ENCODE results near the gene SCFD1. TPM values are rescaled to one million over a fixed set of nuclear protein-coding genes. Genes with fewer than 3 reads are reported as not detected.

Gene SCFD1
- total RNA-seq, 1 experiment from 2014 or later, result 38.1 TPM

GRCh38 chr14:30759172-30760125 lies 137.3 kb downstream of the SCFD1 start:
- Histone ChIP-seq H3F3A (ENCODE audit: insufficient read depth, low read depth) (no peaks in the 10 kb centered on the region), H3K79me2 (ENCODE audit: low read depth) (no peaks in the 10 kb centered on the region), H3K27me3 (ENCODE audit: insufficient read depth, low read depth) (no peaks in the 10 kb centered on the region), H3K9me2 (ENCODE audit: insufficient read depth) (no peaks in the 10 kb centered on the region), H3K4me3 (no peak overlapping the region), H3K4me1 (replicated peaks; ENCODE audit: insufficient read depth) (no peaks in the 10 kb centered on the region), H3K27ac (no peak overlapping the region), H4K20me1 (ENCODE audit: insufficient read depth) (no peaks in the 10 kb centered on the region), H3K36me3 (ENCODE audit: low read depth) (no peaks in the 10 kb centered on the region), H3K4me2 (no peak overlapping the region), H3K9me3 (ENCODE audit: insufficient read depth, low read depth) (no peaks in the 10 kb centered on the region), H2AFZ (no peak overlapping the region)
- POLR2A ChIA-PET (ENCODE audit: unreplicated experiment), result no interaction called here
- TF ChIP-seq CTCF (conservative IDR thresholded peaks at IDR 0.05) (no peak), EZH2 (IDR thresholded peaks at IDR 0.05; ENCODE audit: low read depth) (no peak)
- no peak for DNase-seq
- BruUV-seq (replicated peaks), result no TSS peak
- intact Hi-C loops (cut with micrococcal nuclease; ENCODE audit: unreplicated experiment), result no loop called here
- CTCF ChIA-PET, result no interaction called here

GRCh38 chr14:30763891-30764290 lies 141.8 kb downstream of the SCFD1 start:
- no peaks in the 10 kb centered on the region for H3K4me1 ChIP-seq (replicated peaks; ENCODE audit: insufficient read depth)
- no peaks in the 10 kb centered on the region for H3F3A ChIP-seq (ENCODE audit: insufficient read depth, low read depth)
- no peak for DNase-seq
- H3K79me2 ChIP-seq (ENCODE audit: low read depth), result no peaks in the 10 kb centered on the region
- intact Hi-C loops (cut with micrococcal nuclease; ENCODE audit: unreplicated experiment), result no loop called here
- no peak overlapping the region for H3K4me2 ChIP-seq
- H3K36me3 ChIP-seq (ENCODE audit: low read depth), result no peaks in the 10 kb centered on the region
- H3K9me2 ChIP-seq (ENCODE audit: insufficient read depth), result no peaks in the 10 kb centered on the region
- H3K9me3 ChIP-seq (ENCODE audit: insufficient read depth, low read depth), result no peaks in the 10 kb centered on the region
- no peak overlapping the region for H3K4me3 ChIP-seq
- H4K20me1 ChIP-seq (ENCODE audit: insufficient read depth), result no peaks in the 10 kb centered on the region
- CTCF ChIA-PET, result no interaction called here
- no peak for TF ChIP-seq CTCF (conservative IDR thresholded peaks at IDR 0.05)
- TF ChIP-seq EZH2 (IDR thresholded peaks at IDR 0.05; ENCODE audit: low read depth), result no peak
- H3K27me3 ChIP-seq (ENCODE audit: insufficient read depth, low read depth), result no peaks in the 10 kb centered on the region
- POLR2A ChIA-PET (ENCODE audit: unreplicated experiment), result no interaction called here
- H2AFZ ChIP-seq, result no peak overlapping the region
- BruUV-seq (replicated peaks), result no TSS peak
- H3K27ac ChIP-seq, result no peak overlapping the region

GRCh38 chr14:30767624-30768023 lies 145.5 kb downstream of the SCFD1 start:
- H3K9me3 ChIP-seq (ENCODE audit: insufficient read depth, low read depth), result no peaks in the 10 kb centered on the region
- POLR2A ChIA-PET (ENCODE audit: unreplicated experiment), result no interaction called here
- H2AFZ ChIP-seq, result no peak overlapping the region
- H3K4me2 ChIP-seq, result no peak overlapping the region
- H3K27ac ChIP-seq, result no peak overlapping the region
- CTCF ChIA-PET, result no interaction called here
- H3K4me3 ChIP-seq, result no peak overlapping the region
- H3K36me3 ChIP-seq (ENCODE audit: low read depth), result no peaks in the 10 kb centered on the region
- H3K27me3 ChIP-seq (ENCODE audit: insufficient read depth, low read depth), result no peaks in the 10 kb centered on the region
- no peak for DNase-seq
- BruUV-seq (replicated peaks), result no TSS peak
- H3K9me2 ChIP-seq (ENCODE audit: insufficient read depth), result no peaks in the 10 kb centered on the region
- H3K79me2 ChIP-seq (ENCODE audit: low read depth), result no peaks in the 10 kb centered on the region
- TF ChIP-seq CTCF (conservative IDR thresholded peaks at IDR 0.05) (no peak), EZH2 (IDR thresholded peaks at IDR 0.05; ENCODE audit: low read depth) (no peak)
- intact Hi-C loops (cut with micrococcal nuclease; ENCODE audit: unreplicated experiment), result no loop called here
- no peaks in the 10 kb centered on the region for H4K20me1 ChIP-seq (ENCODE audit: insufficient read depth)
- no peaks in the 10 kb centered on the region for H3F3A ChIP-seq (ENCODE audit: insufficient read depth, low read depth)
- H3K4me1 ChIP-seq (replicated peaks; ENCODE audit: insufficient read depth), result no peaks in the 10 kb centered on the region
